Activated CD4-positive, alpha-beta T cell treated with anti-CD3 and anti-CD28 coated beads, Interleukin-2, amount 10 ng/mL, durations not matched to agents 24 days and 14 days (primary cell): Measurements from ENCODE around the gene SETDB1. TPM values are rescaled to one million over a fixed set of nuclear protein-coding genes. Genes with fewer than 3 reads are reported as not detected.

ENCODE experiments used
- DNase-seq: peaks from one replicate; pipeline ENCODE4 v3.0.0; 2022
- H3K27ac Mint-ChIP-seq: one replicate; pipeline ENCODE4 v1.8.0; 2022; ENCODE audit warnings: mild to moderate bottlenecking, mixed read lengths
- H3K27me3 Mint-ChIP-seq: one replicate; pipeline ENCODE4 v1.8.0; 2022; ENCODE audit warnings: mixed read lengths
- H3K36me3 Mint-ChIP-seq: one replicate; pipeline ENCODE4 v1.8.0; 2022; ENCODE audit warnings: low read depth, mild to moderate bottlenecking, mixed read lengths
- H3K4me1 Mint-ChIP-seq: one replicate; pipeline ENCODE4 v1.8.0; 2021; ENCODE audit warnings: mixed read lengths
- H3K4me3 Mint-ChIP-seq: one replicate; pipeline ENCODE4 v1.8.0; 2022; ENCODE audit warnings: mild to moderate bottlenecking, moderate library complexity, mixed read lengths
- H3K9me3 Mint-ChIP-seq: one replicate; pipeline ENCODE4 v1.8.0; 2021; ENCODE audit warnings: mixed read lengths
- intact Hi-C: fragments of 100-400 bp; cut with micrococcal nuclease; formaldehyde crosslinking; loops from one replicate; pipeline ENCODE4 v1.15.1; 2023
- total RNA-seq: library from RNA; stranded (reverse); gene quantifications from 2 replicates; pipeline ENCODE4 v1.2.3, GENCODE V29; 2022

SETDB1 gene
- total RNA-seq, 1 donor from 2014 or later = 62.3 TPM

- no peak overlapping the region for H3K4me3 Mint-ChIP-seq
- intact Hi-C loops = no loop called here
- no peaks in the 10 kb centered on the region for H3K27me3 Mint-ChIP-seq
- peaks cover 8% of the 10 kb centered on the region for H3K4me1 Mint-ChIP-seq
- no peak for DNase-seq
- H3K36me3 Mint-ChIP-seq = peaks cover 16% of the 10 kb centered on the region
- H3K27ac Mint-ChIP-seq = no peak overlapping the region
- H3K9me3 Mint-ChIP-seq = no peaks in the 10 kb centered on the region
Observed at GRCh38 chr1:150995460-150995859, 69.3 kb downstream of the SETDB1 start.

DNA sequence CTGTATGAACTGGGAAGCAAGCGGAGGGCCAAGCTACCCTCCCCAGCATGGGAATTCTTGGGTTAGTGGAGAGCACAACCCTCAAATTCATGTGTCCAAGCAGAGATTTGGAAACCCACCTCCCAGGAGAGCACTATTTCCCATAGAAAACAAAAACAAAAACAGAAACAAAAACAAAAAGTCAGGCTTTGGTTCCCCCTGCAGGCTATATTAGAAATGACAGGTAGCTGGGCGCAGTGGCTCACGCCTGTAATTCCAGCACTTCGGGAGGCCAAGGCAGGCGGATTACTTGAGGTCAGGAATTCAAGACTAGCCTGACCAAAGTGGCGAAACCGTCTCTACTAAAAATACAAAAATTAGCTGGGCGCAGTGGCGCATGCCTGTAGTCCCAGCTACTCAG, 69.7 kb downstream of the SETDB1 start:
- Mint-ChIP-seq H3K36me3 (peaks cover 19% of the 10 kb centered on the region), H3K27me3 (no peaks in the 10 kb centered on the region), H3K4me1 (peaks cover 12% of the 10 kb centered on the region), H3K9me3 (no peaks in the 10 kb centered on the region), H3K4me3 (no peak overlapping the region), H3K27ac (no peak overlapping the region)
- DNase-seq = peak; percentile 84
- intact Hi-C loops = no loop called here

- H3K36me3 Mint-ChIP-seq = peaks cover 29% of the 10 kb centered on the region
- H3K27me3 Mint-ChIP-seq = no peaks in the 10 kb centered on the region
- peaks cover 21% of the 10 kb centered on the region for H3K4me1 Mint-ChIP-seq
- no peak for DNase-seq
- no peaks in the 10 kb centered on the region for H3K9me3 Mint-ChIP-seq
- no peak overlapping the region for H3K4me3 Mint-ChIP-seq
- intact Hi-C loops = no loop called here
- no peak overlapping the region for H3K27ac Mint-ChIP-seq
Observed at GRCh38 chr1:150997126-150997872, 71.1 kb downstream of the SETDB1 start.

GRCh38 chr1:150997949-150998348, 71.8 kb downstream of the SETDB1 start:
- Mint-ChIP-seq H3K4me3 (no peak overlapping the region), H3K9me3 (no peaks in the 10 kb centered on the region), H3K36me3 (peaks cover 31% of the 10 kb centered on the region), H3K4me1 (peaks cover 28% of the 10 kb centered on the region), H3K27ac (no peak overlapping the region), H3K27me3 (no peaks in the 10 kb centered on the region)
- intact Hi-C loops = no loop called here
- no peak for DNase-seq

- no peak overlapping the region for H3K4me3 Mint-ChIP-seq
- no peaks in the 10 kb centered on the region for H3K9me3 Mint-ChIP-seq
- H3K36me3 Mint-ChIP-seq = peaks cover 31% of the 10 kb centered on the region
- no peak for DNase-seq
- intact Hi-C loops = no loop called here
- no peaks in the 10 kb centered on the region for H3K27me3 Mint-ChIP-seq
- H3K4me1 Mint-ChIP-seq = peaks cover 37% of the 10 kb centered on the region
- H3K27ac Mint-ChIP-seq = no peak overlapping the region
Observed at GRCh38 chr1:150999051-150999674, 73.0 kb downstream of the SETDB1 start.

GRCh38 chr1:150999926-151000325, 73.8 kb downstream of the SETDB1 start:
- intact Hi-C loops = loop anchor here (10.0 kb wide), 1 partner anchor 515 kb away; the partner anchor contains the start of gene TARS2
- no peak overlapping the region for H3K27ac Mint-ChIP-seq
- H3K27me3 Mint-ChIP-seq = no peaks in the 10 kb centered on the region
- H3K4me1 Mint-ChIP-seq = peaks cover 43% of the 10 kb centered on the region
- no peak overlapping the region for H3K4me3 Mint-ChIP-seq
- no peak for DNase-seq
- peaks cover 31% of the 10 kb centered on the region for H3K36me3 Mint-ChIP-seq
- no peaks in the 10 kb centered on the region for H3K9me3 Mint-ChIP-seq

DNA sequence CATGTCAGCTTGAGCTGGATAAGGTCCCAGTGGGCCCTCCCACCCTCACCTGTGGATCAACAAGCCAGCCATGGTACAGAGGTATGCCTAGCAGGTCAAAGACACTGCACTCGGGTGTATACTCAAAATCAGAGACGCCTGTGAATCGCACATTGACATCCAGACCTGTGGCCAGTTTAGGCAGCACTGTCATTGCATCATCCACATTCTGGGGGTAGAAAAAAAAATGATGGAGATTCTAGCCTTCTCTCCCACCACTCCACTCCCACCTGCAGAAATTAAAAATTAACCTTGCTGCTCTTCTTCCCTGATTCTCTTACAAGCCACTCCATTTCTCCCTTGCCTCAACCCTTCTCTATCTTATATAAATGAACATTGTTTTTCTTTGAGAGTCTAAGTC, 74.2 kb downstream of the SETDB1 start:
- no peaks in the 10 kb centered on the region for H3K27me3 Mint-ChIP-seq
- intact Hi-C loops = loop anchor here (10.0 kb wide), 1 partner anchor 516 kb away; the partner anchor contains the start of gene TARS2
- H3K27ac Mint-ChIP-seq = no peak overlapping the region
- no peaks in the 10 kb centered on the region for H3K9me3 Mint-ChIP-seq
- DNase-seq = no peak
- peaks cover 44% of the 10 kb centered on the region for H3K4me1 Mint-ChIP-seq
- H3K4me3 Mint-ChIP-seq = no peak overlapping the region
- H3K36me3 Mint-ChIP-seq = peaks cover 31% of the 10 kb centered on the region

DNA sequence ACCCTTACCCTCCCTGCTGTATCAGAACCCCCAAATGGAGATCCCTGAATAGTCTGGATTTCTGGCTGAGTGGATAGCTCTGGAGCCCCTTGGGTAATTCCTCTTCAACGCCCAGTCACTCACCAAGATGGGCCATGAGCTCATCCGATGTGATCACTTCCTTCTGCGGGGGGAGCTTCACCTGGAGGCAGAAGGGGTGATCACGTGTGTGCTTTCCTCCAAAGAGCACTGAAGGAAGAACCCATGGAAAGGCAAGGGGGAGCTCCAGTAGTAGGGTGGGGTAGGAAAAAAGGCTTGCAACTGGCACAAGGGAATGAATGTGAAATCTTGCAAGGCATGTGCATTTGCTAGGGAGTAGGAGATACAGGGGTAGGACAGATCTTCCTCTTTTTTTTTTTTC, 75.4 kb downstream of the SETDB1 start:
- peaks cover 51% of the 10 kb centered on the region for H3K4me1 Mint-ChIP-seq

DNA sequence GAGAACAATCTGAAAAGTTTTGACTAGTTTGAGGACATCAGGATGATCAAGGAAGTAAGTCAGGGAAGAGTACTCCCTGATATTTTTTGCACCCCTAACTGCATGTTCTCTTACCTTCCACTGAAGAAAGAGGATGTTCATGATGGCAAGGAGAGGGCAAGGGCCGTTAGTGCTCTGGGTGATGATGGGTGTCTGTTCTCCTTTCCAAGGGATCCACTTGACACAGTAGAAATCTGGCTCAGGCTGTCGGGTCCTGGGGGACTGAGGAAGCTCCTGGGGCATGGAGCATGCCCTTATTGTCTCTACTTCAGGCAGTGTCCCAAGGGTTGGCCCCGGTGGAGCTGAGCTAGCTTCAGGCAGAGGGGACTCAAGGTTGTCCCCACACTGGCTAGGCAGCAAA, 75.9 kb downstream of the SETDB1 start:
- DNase-seq = no peak
- H3K9me3 Mint-ChIP-seq = no peaks in the 10 kb centered on the region
- H3K27me3 Mint-ChIP-seq = no peaks in the 10 kb centered on the region
- peaks cover 55% of the 10 kb centered on the region for H3K4me1 Mint-ChIP-seq
- intact Hi-C loops = loop anchor here (10.0 kb wide), 1 partner anchor 517 kb away; the partner anchor contains the start of gene TARS2
- H3K27ac Mint-ChIP-seq = no peak overlapping the region
- no peak overlapping the region for H3K4me3 Mint-ChIP-seq
- H3K36me3 Mint-ChIP-seq = peaks cover 27% of the 10 kb centered on the region

More for the DNA sequence above, 75.4 kb downstream of the SETDB1 start:
- Mint-ChIP-seq H3K27me3 (no peaks in the 10 kb centered on the region), H3K27ac (peak overlapping the region; percentile 7), H3K9me3 (no peaks in the 10 kb centered on the region), H3K36me3 (peaks cover 31% of the 10 kb centered on the region), H3K4me3 (no peak overlapping the region)
- intact Hi-C loops = loop anchor here (10.0 kb wide), 1 partner anchor 517 kb away; the partner anchor contains the start of gene TARS2
- DNase-seq = no peak

DNA sequence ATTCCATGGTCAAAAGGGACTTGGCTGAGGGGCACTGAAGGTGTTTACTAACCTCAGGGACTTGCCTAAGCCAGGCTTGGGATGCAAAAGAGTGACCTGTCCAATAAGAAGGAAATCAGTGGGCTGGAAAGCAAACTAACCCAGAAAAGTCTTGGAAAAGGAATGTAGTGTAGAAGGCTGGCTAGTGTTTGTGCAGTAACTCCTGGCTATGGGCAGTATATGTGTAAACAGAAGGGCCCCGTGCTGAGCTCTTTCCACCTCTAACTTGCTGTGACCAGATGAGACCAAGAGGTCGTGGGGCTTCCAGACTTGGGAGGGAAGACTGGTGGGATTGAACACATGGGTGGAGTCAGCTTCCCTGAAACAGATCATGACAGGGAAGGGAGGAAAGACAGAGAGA, 76.4 kb downstream of the SETDB1 start:
- no peak for DNase-seq
- intact Hi-C loops = loop anchor here (10.0 kb wide), 1 partner anchor 518 kb away; the partner anchor contains the start of gene TARS2
- peaks cover 61% of the 10 kb centered on the region for H3K4me1 Mint-ChIP-seq
- peak overlapping the region; percentile 14 for H3K27ac Mint-ChIP-seq
- H3K27me3 Mint-ChIP-seq = no peaks in the 10 kb centered on the region
- peaks cover 24% of the 10 kb centered on the region for H3K36me3 Mint-ChIP-seq
- no peaks in the 10 kb centered on the region for H3K9me3 Mint-ChIP-seq
- H3K4me3 Mint-ChIP-seq = peak overlapping the region; percentile 71

GRCh38 chr1:151003180-151003579, 77.0 kb downstream of the SETDB1 start:
- no peaks in the 10 kb centered on the region for H3K9me3 Mint-ChIP-seq
- intact Hi-C loops = loop anchor here (10.0 kb wide), 1 partner anchor 518 kb away; the partner anchor contains the start of gene TARS2
- H3K27me3 Mint-ChIP-seq = no peaks in the 10 kb centered on the region
- no peak overlapping the region for H3K27ac Mint-ChIP-seq
- peak; percentile 70 for DNase-seq
- peaks cover 64% of the 10 kb centered on the region for H3K4me1 Mint-ChIP-seq
- H3K36me3 Mint-ChIP-seq = peaks cover 24% of the 10 kb centered on the region
- peak overlapping the region; percentile 71 for H3K4me3 Mint-ChIP-seq

DNA sequence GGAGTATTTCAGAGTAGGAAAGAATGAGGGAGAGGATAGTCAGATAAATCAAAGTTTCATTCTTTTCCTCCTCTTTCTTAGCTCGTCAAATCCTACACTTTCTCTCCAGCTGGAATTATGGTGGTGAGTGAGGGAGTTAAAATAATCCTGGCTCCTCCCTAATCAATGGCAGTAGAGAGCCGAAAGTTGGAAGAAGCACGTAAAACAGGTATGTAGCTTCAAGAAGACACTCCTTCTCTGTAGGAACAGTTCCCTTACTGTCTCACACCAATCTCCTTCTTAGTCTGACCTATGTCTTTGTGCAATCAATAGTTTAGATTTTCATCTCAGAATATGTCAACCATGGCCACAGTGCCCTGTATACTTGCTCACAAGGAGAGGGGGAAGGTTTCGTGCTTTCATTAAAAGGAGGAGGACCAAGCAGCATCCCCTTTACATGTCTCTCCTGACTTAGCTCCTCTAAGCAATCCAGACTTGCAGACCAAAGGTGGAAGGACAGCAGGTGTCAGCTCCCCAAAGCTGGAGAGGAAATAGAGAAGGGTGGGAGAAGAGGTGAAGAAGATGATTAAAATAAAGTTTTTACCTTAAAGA, 79.7 kb downstream of the SETDB1 start:
- peak overlapping the region; percentile 100 for H3K4me3 Mint-ChIP-seq
- DNase-seq = peak; percentile 70
- H3K9me3 Mint-ChIP-seq = no peaks in the 10 kb centered on the region
- peaks cover 68% of the 10 kb centered on the region for H3K4me1 Mint-ChIP-seq
- intact Hi-C loops = loop anchor here (5.0 to 10.0 kb wide), 4 partner anchors 394 to 639 kb away; partner anchors contain the start of gene TARS2
- H3K36me3 Mint-ChIP-seq = peaks cover 17% of the 10 kb centered on the region
- H3K27ac Mint-ChIP-seq = peak overlapping the region; percentile 90
- no peaks in the 10 kb centered on the region for H3K27me3 Mint-ChIP-seq

GRCh38 chr1:151006327-151007052, 80.3 kb downstream of the SETDB1 start, which contains the start of gene MINDY1:
TSS of gene MINDY1 (minus strand) at chr1:151006902. CDS start at chr1:151002617, 4,285 bp downstream.
- H3K27ac Mint-ChIP-seq = peak within 1 kb of the TSS; percentile 90

More at GRCh38 chr1:151006327-151007052, 80.3 kb downstream of the SETDB1 start, which contains the start of gene MINDY1:
- H3K27me3 Mint-ChIP-seq = no peaks in the 10 kb centered on the region
- H3K4me3 Mint-ChIP-seq = peak within 1 kb of the TSS; percentile 100
- peaks cover 12% of the 10 kb centered on the region for H3K36me3 Mint-ChIP-seq
- intact Hi-C loops = loop anchor here (5.0 to 10.0 kb wide), 4 partner anchors 394 to 639 kb away; partner anchors contain the start of gene TARS2
- no peaks in the 10 kb centered on the region for H3K9me3 Mint-ChIP-seq
- H3K4me1 Mint-ChIP-seq = peaks cover 70% of the 10 kb centered on the region
- peak; percentile 80 for DNase-seq
